GM12878 (cell line): ENCODE measurements around the gene ADGRV1.

ENCODE experiments used
- SUZ12 ChIP-seq: fragments of 200-600 bp; sonication (generic); IDR thresholded peaks from one replicate; pipeline ENCODE4 v1.6.1; 2018; ENCODE audit warnings: antibody characterized with exemption, mild to moderate bottlenecking; ENCODE audit not compliant: unreplicated experiment
- ZNF24 ChIP-seq: fragments of 450-650 bp; IDR thresholded peaks from 2 replicates; pipeline ENCODE4 v1.6.1; 2017; ENCODE audit warnings: antibody characterized with exemption, mild to moderate bottlenecking

- TF ChIP-seq SUZ12: no peak
- no peak for TF ChIP-seq ZNF24
Measured at GRCh38 chr5:91042936-91043255, 484.3 kb downstream of the ADGRV1 start.
